Measurements from ENCODE around the gene AKR1C3.

DNA sequence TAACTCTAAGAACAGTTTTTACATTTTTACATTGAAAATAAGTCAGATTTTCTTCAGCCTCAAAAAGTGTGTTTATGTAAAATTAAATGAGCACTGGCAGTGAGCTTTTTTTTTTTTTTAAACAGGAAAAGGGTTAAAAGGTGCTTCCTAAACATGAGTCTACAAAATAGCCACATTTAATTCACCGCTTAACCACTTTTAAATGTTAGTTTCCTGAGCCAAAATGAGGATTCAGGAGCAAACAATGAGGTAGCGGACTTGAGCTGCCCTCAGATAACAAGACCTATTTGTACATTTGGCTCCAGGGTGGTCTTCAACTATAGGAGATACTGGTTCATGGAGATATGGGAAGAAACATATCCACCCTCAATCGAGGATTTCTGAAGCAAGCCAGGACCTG, 22.8 kb downstream of the AKR1C3 start:
- TF ChIP-seq, protein P1, sequence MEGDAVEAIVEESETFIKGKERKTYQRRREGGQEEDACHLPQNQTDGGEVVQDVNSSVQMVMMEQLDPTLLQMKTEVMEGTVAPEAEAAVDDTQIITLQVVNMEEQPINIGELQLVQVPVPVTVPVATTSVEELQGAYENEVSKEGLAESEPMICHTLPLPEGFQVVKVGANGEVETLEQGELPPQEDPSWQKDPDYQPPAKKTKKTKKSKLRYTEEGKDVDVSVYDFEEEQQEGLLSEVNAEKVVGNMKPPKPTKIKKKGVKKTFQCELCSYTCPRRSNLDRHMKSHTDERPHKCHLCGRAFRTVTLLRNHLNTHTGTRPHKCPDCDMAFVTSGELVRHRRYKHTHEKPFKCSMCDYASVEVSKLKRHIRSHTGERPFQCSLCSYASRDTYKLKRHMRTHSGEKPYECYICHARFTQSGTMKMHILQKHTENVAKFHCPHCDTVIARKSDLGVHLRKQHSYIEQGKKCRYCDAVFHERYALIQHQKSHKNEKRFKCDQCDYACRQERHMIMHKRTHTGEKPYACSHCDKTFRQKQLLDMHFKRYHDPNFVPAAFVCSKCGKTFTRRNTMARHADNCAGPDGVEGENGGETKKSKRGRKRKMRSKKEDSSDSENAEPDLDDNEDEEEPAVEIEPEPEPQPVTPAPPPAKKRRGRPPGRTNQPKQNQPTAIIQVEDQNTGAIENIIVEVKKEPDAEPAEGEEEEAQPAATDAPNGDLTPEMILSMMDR (conservative IDR thresholded peaks at IDR 0.05; ENCODE audit: low read length), result no peak
- TF ChIP-seq EZH2phosphoT487 (IDR thresholded peaks at IDR 0.05; ENCODE audit: borderline replicate concordance, low read depth, low read length), result no peak
